ENCODE results near the gene NUP93.

DNA sequence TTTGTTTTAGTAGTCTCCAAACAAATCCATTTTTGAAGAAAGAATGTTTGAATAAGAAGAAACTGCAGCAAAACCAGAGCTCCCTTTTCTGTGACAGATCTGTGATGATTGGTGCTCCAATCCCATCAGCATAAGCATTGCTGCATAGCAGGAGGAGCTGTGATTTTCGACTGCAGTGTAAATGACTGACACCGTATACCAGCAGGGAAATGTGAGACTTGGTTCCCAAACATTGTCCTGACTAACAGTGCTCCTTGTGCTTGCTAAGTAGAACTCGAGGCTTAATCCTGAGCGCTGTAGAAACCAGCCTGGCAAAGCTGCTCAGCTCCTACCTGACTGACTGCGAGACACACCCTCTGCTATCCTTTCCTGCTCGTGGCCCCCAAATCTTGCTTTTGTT, 57.2 kb downstream of the NUP93 start:
- TF ChIP-seq, protein P1, sequence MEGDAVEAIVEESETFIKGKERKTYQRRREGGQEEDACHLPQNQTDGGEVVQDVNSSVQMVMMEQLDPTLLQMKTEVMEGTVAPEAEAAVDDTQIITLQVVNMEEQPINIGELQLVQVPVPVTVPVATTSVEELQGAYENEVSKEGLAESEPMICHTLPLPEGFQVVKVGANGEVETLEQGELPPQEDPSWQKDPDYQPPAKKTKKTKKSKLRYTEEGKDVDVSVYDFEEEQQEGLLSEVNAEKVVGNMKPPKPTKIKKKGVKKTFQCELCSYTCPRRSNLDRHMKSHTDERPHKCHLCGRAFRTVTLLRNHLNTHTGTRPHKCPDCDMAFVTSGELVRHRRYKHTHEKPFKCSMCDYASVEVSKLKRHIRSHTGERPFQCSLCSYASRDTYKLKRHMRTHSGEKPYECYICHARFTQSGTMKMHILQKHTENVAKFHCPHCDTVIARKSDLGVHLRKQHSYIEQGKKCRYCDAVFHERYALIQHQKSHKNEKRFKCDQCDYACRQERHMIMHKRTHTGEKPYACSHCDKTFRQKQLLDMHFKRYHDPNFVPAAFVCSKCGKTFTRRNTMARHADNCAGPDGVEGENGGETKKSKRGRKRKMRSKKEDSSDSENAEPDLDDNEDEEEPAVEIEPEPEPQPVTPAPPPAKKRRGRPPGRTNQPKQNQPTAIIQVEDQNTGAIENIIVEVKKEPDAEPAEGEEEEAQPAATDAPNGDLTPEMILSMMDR (tag by site-specific recombination; IDR thresholded peaks at IDR 0.05): no peak
- TF ChIP-seq ZNF280C (tag by site-specific recombination; IDR thresholded peaks at IDR 0.05): no peak
- no peak for TF ChIP-seq ZNF24 (tag by site-specific recombination; IDR thresholded peaks at IDR 0.05)
- TF ChIP-seq YY1 (tag by site-specific recombination; IDR thresholded peaks at IDR 0.05): no peak

Data from HEK293 (cell line).